AG04450 (cell line): ENCODE results near the gene FNDC11. TPM values are rescaled to one million over a fixed set of nuclear protein-coding genes. Genes with fewer than 3 reads are reported as not detected.

Experiments used
- CTCF ChIA-PET: fragments of 300-600, 350-600 bp; formaldehyde crosslinking; extraction: SDS; loops from one replicate; lab custom pipeline; 2022; ENCODE audit warnings: antibody characterized with exemption, inconsistent platforms; lab: Charles Lee
- POLR2A ChIA-PET: fragments of 350-600 bp; formaldehyde crosslinking; extraction: SDS; loops from one replicate; lab custom pipeline; 2021; ENCODE audit warnings: antibody characterized with exemption, inconsistent platforms; lab: Yijun Ruan, JAX
- DNase-seq: peaks from one replicate; pipeline ENCODE4 v3.0.0-alpha.2; 2011; ENCODE audit warnings: low read depth, low spot score
- H3K27ac ChIP-seq: one replicate; pipeline ENCODE4 v1.5.1; 2012; ENCODE audit warnings: low read depth, low read length, control low read depth
- H3K27me3 ChIP-seq: one replicate; pipeline ENCODE4 v1.6.0; 2012; ENCODE audit warnings: low read length; ENCODE audit not compliant: control insufficient read depth, insufficient read depth
- H3K4me3 ChIP-seq: 2 replicates; pipeline ENCODE4 v1.5.1; 2011; ENCODE audit warnings: mild to moderate bottlenecking, low read depth, low read length, control low read depth
- H3K9me3 ChIP-seq: 2 replicates; pipeline ENCODE4 v1.5.1; 2012; ENCODE audit warnings: low read length; ENCODE audit not compliant: control insufficient read depth, insufficient read depth
- CTCF ChIP-seq: IDR thresholded peaks from 2 replicates; pipeline ENCODE4 v1.5.1; 2011; ENCODE audit warnings: low read depth, low read length, control low read depth, inconsistent platforms
- polyA plus RNA-seq: library from polyadenylated mRNA; depleted of rRNA; stranded (reverse); fragments of >200 nt; gene quantifications from 2 replicates; pipeline ENCODE4 v1.2.3, GENCODE V29; 2011

Gene FNDC11
- polyA plus RNA-seq, 1 experiment, result 0.64 TPM

DNA sequence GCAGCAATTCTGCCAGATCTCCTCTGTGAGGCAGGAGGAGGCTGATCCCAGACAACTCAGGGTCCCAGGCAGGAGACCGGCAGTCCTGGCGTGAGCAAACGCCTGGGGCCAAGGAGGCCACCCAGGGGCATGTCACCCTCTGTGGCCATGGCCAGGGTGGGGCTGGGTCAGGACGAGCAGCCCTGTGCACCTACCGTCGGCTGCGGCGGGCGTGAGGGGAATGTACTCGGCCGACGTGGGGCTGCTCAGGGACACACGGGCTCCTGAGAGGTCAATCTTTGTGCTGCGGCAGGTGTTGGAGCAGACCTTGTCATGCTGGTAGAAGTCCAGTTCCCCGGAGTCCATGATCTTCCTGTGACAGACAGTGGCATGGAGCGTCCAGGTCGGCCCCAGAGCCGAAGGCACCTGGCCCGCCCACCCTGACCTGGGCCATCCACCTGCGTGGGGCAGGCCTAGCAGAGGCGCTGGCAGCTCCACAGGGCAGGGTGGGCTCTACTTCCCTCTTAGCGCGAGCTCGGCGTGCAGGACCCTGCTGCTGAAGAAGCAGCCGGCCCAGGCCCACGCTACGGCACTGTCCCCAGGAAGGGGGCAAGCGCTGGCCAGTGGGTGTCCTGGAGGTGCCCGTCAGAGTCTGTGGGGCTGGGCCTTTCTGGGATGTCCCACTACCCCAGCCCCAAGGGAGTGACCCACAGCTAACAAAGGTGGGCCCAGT lies 41.6 kb downstream of the FNDC11 start:
- TF ChIP-seq CTCF, result no peak
- no peak overlapping the region for H3K4me3 ChIP-seq
- H3K27me3 ChIP-seq, result no peaks in the 10 kb centered on the region
- CTCF ChIA-PET, result no interaction called here
- H3K9me3 ChIP-seq, result peaks cover 3% of the 10 kb centered on the region; the same call in 1 of the 2 replicates
- POLR2A ChIA-PET, result no interaction called here
- H3K27ac ChIP-seq, result no peak overlapping the region
- DNase-seq, result no peak

- Histone ChIP-seq H3K9me3 (peaks cover 3% of the 10 kb centered on the region; the same call in 1 of the 2 replicates), H3K27me3 (no peaks in the 10 kb centered on the region), H3K4me3 (no peak overlapping the region), H3K27ac (no peak overlapping the region)
- no peak for TF ChIP-seq CTCF
- POLR2A ChIA-PET, result no interaction called here
- CTCF ChIA-PET, result no interaction called here
- DNase-seq, result no peak
These were observed 42.5 kb downstream of the FNDC11 start for GRCh38 chr20:63596423-63596822.

DNA sequence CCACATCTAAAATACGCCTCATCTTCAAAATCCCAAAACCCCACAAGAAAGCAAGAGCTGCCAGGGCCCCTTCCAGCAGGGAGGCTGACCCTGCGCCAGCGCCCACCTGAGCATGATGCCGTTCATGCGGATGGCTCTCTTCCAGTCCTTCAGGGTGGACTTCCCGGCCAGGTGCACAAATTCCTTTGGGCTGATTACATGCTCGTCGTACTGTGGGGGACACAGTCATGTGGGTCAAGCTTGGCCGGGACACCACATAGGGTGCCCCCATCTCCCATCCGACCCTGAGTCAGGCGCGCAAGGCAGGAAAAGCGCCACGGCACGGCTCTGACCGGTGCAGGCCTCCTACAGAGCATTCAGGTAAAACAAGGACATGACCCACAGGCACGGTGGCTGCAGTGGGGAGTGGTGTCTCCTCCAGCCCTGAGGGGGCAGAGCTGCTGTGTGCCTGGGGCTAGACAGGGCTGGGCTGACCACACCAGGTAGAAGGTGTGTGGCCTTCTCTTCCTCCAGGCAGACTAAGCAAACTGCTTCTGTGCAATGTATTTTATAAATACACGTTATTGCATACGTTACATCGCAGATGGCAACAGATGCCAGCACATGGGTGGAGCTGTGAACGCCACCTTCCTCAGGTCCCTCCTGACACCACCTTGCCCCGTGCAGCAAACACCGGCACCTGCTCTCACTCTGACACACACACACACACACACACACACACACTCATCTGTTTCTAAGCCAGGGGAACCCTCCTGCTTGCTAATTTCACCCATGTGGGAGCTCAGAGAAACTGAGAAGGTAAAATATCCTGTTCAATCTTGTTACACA lies 43.9 kb downstream of the FNDC11 start:
- DNase-seq, result no peak
- Histone ChIP-seq H3K4me3 (no peak overlapping the region), H3K9me3 (peaks cover 3% of the 10 kb centered on the region; the same call in 1 of the 2 replicates), H3K27me3 (no peaks in the 10 kb centered on the region), H3K27ac (no peak overlapping the region)
- POLR2A ChIA-PET, result no interaction called here
- CTCF ChIA-PET, result no interaction called here
- no peak for TF ChIP-seq CTCF

DNA sequence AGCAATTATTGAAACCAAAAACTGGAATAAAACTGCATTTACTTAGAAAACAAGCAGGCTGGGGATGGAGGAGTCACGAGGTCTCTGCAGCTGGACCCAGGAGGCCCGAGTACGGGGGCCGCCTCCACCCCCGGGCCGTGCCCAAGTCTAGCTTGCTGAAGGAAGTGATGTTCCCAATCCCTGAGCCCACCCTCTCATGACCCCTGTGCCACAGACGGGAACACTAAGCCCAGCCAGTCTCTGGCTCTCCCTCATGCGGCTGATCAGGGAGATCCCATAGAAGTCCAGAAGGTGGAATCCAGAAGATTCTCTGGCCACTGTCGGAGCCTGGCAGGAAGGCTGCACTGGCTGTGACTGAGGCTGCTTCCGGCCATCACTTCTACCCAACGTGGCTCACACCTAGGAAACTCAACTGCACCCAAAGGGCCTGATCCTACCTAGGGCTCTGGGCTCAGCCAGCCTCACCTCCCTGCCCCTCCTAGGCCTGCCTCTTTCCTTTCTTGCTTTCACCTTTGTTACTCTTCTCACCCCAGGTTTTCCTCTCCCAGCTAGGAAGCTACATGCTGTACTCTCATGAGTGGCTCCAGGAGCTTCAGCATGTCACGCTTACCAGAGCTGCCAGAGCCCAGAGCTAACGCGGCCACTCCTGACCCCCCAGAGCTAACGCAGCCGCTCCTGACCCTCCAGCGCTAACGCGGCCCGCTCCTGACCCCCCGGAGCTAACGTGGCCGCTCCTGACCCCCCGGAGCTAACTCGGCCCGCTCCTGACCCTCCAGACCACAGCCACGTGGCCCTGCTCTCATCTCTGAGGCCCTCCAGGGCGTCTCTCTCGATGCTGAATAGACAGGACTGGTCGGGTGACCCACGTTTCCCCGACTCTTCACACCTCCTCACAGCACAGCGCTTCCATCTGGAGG lies 44.8 kb downstream of the FNDC11 start:
- ChIA-PET CTCF (no interaction called here), POLR2A (no interaction called here)
- no peak overlapping the region for H3K4me3 ChIP-seq
- TF ChIP-seq CTCF, result no peak
- no peaks in the 10 kb centered on the region for H3K27me3 ChIP-seq
- DNase-seq, result no peak
- peaks cover 3% of the 10 kb centered on the region; the same call in 1 of the 2 replicates for H3K9me3 ChIP-seq
- no peak overlapping the region for H3K27ac ChIP-seq
